ENCODE measurements around the gene KIF1B.

Gene KIF1B

DNA sequence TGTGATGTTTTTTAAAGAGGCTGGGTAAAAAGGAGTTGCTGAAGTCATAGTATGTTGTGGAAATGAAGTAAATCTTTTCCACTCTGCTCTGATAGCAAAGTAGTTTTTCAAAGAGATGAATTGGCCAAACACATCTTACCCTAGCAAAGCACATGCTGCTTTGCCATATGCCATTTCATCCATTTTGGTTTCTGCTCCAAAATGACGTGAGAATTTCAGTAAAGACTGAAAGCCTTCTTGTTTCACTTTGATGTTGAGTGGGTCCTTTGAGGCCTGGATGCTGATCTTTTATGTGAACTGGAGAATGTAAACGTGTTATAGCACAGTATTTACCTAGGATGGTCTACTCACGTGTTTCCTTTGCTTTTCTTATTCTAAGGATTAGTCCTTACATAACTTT lies 115.2 kb downstream of the KIF1B start:
- TF ChIP-seq, protein P1, sequence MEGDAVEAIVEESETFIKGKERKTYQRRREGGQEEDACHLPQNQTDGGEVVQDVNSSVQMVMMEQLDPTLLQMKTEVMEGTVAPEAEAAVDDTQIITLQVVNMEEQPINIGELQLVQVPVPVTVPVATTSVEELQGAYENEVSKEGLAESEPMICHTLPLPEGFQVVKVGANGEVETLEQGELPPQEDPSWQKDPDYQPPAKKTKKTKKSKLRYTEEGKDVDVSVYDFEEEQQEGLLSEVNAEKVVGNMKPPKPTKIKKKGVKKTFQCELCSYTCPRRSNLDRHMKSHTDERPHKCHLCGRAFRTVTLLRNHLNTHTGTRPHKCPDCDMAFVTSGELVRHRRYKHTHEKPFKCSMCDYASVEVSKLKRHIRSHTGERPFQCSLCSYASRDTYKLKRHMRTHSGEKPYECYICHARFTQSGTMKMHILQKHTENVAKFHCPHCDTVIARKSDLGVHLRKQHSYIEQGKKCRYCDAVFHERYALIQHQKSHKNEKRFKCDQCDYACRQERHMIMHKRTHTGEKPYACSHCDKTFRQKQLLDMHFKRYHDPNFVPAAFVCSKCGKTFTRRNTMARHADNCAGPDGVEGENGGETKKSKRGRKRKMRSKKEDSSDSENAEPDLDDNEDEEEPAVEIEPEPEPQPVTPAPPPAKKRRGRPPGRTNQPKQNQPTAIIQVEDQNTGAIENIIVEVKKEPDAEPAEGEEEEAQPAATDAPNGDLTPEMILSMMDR (conservative IDR thresholded peaks at IDR 0.05; ENCODE audit: low read depth, low read length), result no peak
- Histone ChIP-seq H3K27me3 (ENCODE audit: insufficient read depth, low read depth) (no peaks in the 10 kb centered on the region), H2AFZ (ENCODE audit: low read depth) (no peak overlapping the region), H3K36me3 (ENCODE audit: insufficient read depth) (no peaks in the 10 kb centered on the region), H3K4me2 (no peak overlapping the region), H3K27ac (no peak overlapping the region), H4K20me1 (ENCODE audit: insufficient read depth) (no peaks in the 10 kb centered on the region), H3K9ac (no peak overlapping the region), H3K79me2 (ENCODE audit: insufficient read depth, low read depth) (no peaks in the 10 kb centered on the region), H3K4me1 (ENCODE audit: low read depth, poor library complexity, severe bottlenecking) (no peaks in the 10 kb centered on the region), H3K4me3 (IDR thresholded peaks at IDR 0.05; ENCODE audit: insufficient read depth, low read depth, low read length) (no peak overlapping the region)

DNA sequence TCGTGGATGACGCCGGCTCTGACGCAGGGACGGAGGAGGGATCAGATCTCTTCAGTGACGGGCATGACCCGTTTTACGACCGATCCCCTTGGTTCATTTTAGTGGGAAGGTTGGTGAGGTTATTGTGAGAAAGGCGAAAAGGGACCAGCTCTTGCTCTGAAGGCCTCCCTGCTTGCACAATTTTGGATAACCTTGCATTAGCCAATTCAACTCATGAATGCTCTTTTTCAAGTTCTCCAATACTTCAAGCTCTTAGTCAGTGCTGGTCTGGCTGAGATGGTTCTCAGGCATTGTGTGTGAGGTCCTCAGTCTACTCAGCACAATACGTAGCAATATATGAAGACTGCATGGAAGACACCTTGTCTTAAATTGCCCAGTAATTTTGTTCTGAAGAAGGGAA lies 115.9 kb downstream of the KIF1B start:
- Histone ChIP-seq H3K36me3 (ENCODE audit: insufficient read depth) (no peaks in the 10 kb centered on the region), H3K4me2 (no peak overlapping the region)
- TF ChIP-seq, protein P1 (conservative IDR thresholded peaks at IDR 0.05; ENCODE audit: low read depth, low read length), result no peak

DNA sequence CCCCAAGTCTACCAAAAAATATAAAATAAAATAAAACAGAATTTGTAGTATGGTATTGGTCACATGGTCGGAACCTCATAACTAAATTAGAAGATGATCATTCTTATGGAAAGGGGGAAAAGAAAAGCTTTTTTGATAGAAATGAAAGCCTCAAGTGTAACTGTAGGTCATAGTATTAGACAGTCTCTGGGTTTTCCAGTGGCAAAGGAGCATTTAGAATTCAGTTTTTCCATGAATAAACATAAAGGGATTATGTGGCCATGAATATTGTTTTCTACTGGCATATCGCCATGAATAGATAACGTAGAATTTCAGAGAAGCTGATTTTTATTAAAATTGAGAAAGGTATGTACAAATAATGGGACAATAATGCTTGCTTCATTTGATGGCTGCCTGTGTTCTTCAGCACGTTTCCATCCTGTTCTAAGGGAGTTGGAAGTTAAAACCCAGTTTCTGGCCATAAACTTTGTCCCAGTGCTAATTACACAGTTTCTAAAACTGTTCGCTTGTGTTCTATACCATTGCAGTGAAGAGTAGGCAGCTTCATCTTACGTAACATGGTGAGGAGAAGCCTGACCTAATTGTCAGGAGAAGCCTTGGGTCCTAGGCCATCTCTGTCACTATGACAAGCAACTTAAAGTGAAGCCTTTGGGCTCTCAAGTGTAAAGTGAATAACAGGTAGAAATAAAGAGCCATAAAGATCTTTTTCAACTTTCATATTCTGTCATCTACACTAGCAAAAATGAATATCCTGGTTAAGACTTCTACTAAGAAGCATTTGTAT lies 118.0 kb downstream of the KIF1B start:
- Histone ChIP-seq H2AFZ (ENCODE audit: low read depth) (no peak overlapping the region), H3K4me3 (IDR thresholded peaks at IDR 0.05; ENCODE audit: insufficient read depth, low read depth, low read length) (no peak overlapping the region), H3K27me3 (ENCODE audit: insufficient read depth, low read depth) (no peaks in the 10 kb centered on the region), H4K20me1 (ENCODE audit: insufficient read depth) (no peaks in the 10 kb centered on the region), H3K9ac (no peak overlapping the region), H3K4me1 (ENCODE audit: low read depth, poor library complexity, severe bottlenecking) (no peaks in the 10 kb centered on the region), H3K4me2 (no peak overlapping the region), H3K27ac (no peak overlapping the region), H3K79me2 (ENCODE audit: insufficient read depth, low read depth) (no peaks in the 10 kb centered on the region), H3K36me3 (ENCODE audit: insufficient read depth) (no peaks in the 10 kb centered on the region)
- TF ChIP-seq, protein P1 (conservative IDR thresholded peaks at IDR 0.05; ENCODE audit: low read depth, low read length), result no peak

More for the DNA sequence above, 115.9 kb downstream of the KIF1B start:
- Histone ChIP-seq H2AFZ (ENCODE audit: low read depth) (no peak overlapping the region), H3K4me1 (ENCODE audit: low read depth, poor library complexity, severe bottlenecking) (no peaks in the 10 kb centered on the region), H3K27ac (no peak overlapping the region), H3K9ac (no peak overlapping the region), H3K27me3 (ENCODE audit: insufficient read depth, low read depth) (no peaks in the 10 kb centered on the region), H3K4me3 (IDR thresholded peaks at IDR 0.05; ENCODE audit: insufficient read depth, low read depth, low read length) (no peak overlapping the region), H4K20me1 (ENCODE audit: insufficient read depth) (no peaks in the 10 kb centered on the region), H3K79me2 (ENCODE audit: insufficient read depth, low read depth) (no peaks in the 10 kb centered on the region)

DNA sequence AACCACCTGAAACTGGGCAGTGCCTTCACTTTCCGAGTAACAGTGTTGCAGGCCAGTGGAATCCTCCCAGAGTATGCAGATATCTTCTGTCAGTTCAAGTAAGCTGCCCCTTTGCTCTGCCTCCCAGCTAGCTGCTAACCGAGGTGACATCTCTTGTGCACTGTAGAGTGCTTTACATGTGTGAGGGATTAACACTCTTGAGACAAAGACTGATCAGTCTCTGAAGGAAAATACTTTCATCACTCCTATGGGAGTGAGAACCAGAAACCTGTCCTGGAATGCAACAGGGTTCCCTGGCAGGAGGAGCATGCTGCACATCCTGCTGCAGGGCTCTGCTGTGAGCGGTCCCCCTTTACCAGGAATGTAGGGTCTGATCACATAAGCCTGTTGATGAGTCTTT lies 127.1 kb downstream of the KIF1B start:
- Histone ChIP-seq H3K4me3 (IDR thresholded peaks at IDR 0.05; ENCODE audit: insufficient read depth, low read depth, low read length) (no peak overlapping the region), H2AFZ (ENCODE audit: low read depth) (no peak overlapping the region), H3K4me1 (ENCODE audit: low read depth, poor library complexity, severe bottlenecking) (no peaks in the 10 kb centered on the region), H3K79me2 (ENCODE audit: insufficient read depth, low read depth) (no peaks in the 10 kb centered on the region), H3K27ac (no peak overlapping the region), H3K36me3 (ENCODE audit: insufficient read depth) (no peaks in the 10 kb centered on the region), H3K27me3 (ENCODE audit: insufficient read depth, low read depth) (no peaks in the 10 kb centered on the region), H4K20me1 (ENCODE audit: insufficient read depth) (no peaks in the 10 kb centered on the region), H3K9ac (no peak overlapping the region), H3K4me2 (no peak overlapping the region)
- TF ChIP-seq, protein P1 (conservative IDR thresholded peaks at IDR 0.05; ENCODE audit: low read depth, low read length), result no peak

Measured in KMS-11 (cell line).